Activated CD4-positive, CD25-positive, alpha-beta regulatory T cell (primary cell): ENCODE measurements around the gene LOC128125822.
"Not testable (repeated sequence)": the region's sequence is repeated elsewhere in the genome, so short reads cannot be mapped to it uniquely, and the experiment has no call there.

Experiments used
- DNase-seq, 4 experiments: peaks; one replicate each; lab custom pipeline; 2025; lab: John Stamatoyannopoulos, UW

Gene LOC128125822

GRCh38 chr6:63572044-63572746 lies at the start of gene LOC128125822, which contains the start of gene PTP4A1:
LOC128125822 (plus strand) TSS chr6:63572480.
PTP4A1 (plus strand) TSS chr6:63572480; CDS start chr6:63576881, 4,401 bp downstream.
- peak; percentile 93 to 96 (median 94) for DNase-seq

GRCh38 chr6:63522911-63523287 lies 49.4 kb upstream of the LOC128125822 start:
- DNase-seq = not testable (repeated sequence)

GRCh38 chr6:63523630-63524029 lies 48.6 kb upstream of the LOC128125822 start:
- no peak for DNase-seq

GRCh38 chr6:63525186-63525878 lies 46.9 kb upstream of the LOC128125822 start:
- DNase-seq = no peak

GRCh38 chr6:63526931-63527330 lies 45.3 kb upstream of the LOC128125822 start:
- no peak for DNase-seq

GRCh38 chr6:63527658-63528514 lies 44.4 kb upstream of the LOC128125822 start:
- DNase-seq = no peak

GRCh38 chr6:63529498-63529897 lies 42.8 kb upstream of the LOC128125822 start:
- DNase-seq = no peak

GRCh38 chr6:63530182-63530581 lies 42.1 kb upstream of the LOC128125822 start:
- no peak for DNase-seq

GRCh38 chr6:63530991-63531390 lies 41.3 kb upstream of the LOC128125822 start:
- DNase-seq = no peak

- no peak for DNase-seq
Measured at GRCh38 chr6:63533026-63533425, 39.3 kb upstream of the LOC128125822 start.

- DNase-seq = no peak
Measured at GRCh38 chr6:63533952-63534351, 38.3 kb upstream of the LOC128125822 start.

GRCh38 chr6:63537201-63537958 lies 34.9 kb upstream of the LOC128125822 start:
- no peak for DNase-seq

- DNase-seq = no peak
Measured at GRCh38 chr6:63537959-63538300, 34.4 kb upstream of the LOC128125822 start.

GRCh38 chr6:63538550-63538949 lies 33.7 kb upstream of the LOC128125822 start:
- DNase-seq = no peak

- no peak for DNase-seq
Measured at GRCh38 chr6:63543001-63543400, 29.3 kb upstream of the LOC128125822 start.

- DNase-seq = no peak
Measured at GRCh38 chr6:63543982-63544381, 28.3 kb upstream of the LOC128125822 start.

- no peak for DNase-seq
Measured at GRCh38 chr6:63546236-63546635, 26.0 kb upstream of the LOC128125822 start.

- no peak for DNase-seq
Measured at GRCh38 chr6:63546697-63547096, 25.6 kb upstream of the LOC128125822 start.

GRCh38 chr6:63549076-63549475 lies 23.2 kb upstream of the LOC128125822 start:
- DNase-seq = no peak

GRCh38 chr6:63553208-63553607 lies 19.1 kb upstream of the LOC128125822 start:
- no peak for DNase-seq

GRCh38 chr6:63553900-63554299 lies 18.4 kb upstream of the LOC128125822 start:
- no peak for DNase-seq

GRCh38 chr6:63554782-63555181 lies 17.5 kb upstream of the LOC128125822 start:
- DNase-seq = no peak
